H1 (cell line): ENCODE data around the gene INO80. TPM values are rescaled to one million over a fixed set of nuclear protein-coding genes. Genes with fewer than 3 reads are reported as not detected.

Source experiments
- ASH2L ChIP-seq: fragments of 200-600, 300-600 bp; sonication (generic); IDR thresholded peaks from one replicate; pipeline ENCODE4 v1.7.1; 2017; ENCODE audit warnings: low read length
- CREB1 ChIP-seq: IDR thresholded peaks from 2 replicates; pipeline ENCODE4 v1.6.1; 2012; ENCODE audit warnings: inconsistent platforms
- SIRT6 ChIP-seq: IDR thresholded peaks from one replicate; pipeline ENCODE4 v1.7.1; 2012; ENCODE audit warnings: low read length, inconsistent platforms
- SP4 ChIP-seq: IDR thresholded peaks from 2 replicates; pipeline ENCODE4 v1.6.1; 2012; ENCODE audit warnings: low read length, inconsistent platforms
- YY1 ChIP-seq: IDR thresholded peaks from 2 replicates; pipeline ENCODE4 v1.6.1; 2011; ENCODE audit warnings: low read depth, mild to moderate bottlenecking, low read length
- polyA plus RNA-seq, 7 experiments: library from polyadenylated mRNA; depleted of rRNA in 3 of 7; stranded (reverse) in 5 of 7; unstranded in 2 of 7; fragments of >200 nt in 5 of 7; fragments of 200-250 nt in 2 of 7; gene quantifications; 1 replicate in 5 of 7; 2 replicates in 1 of 7; 4 replicates in 1 of 7; pipeline versions ENCODE4 v1.2.1 to v1.2.3, GENCODE V29; 2011 to 2013; ENCODE audit warnings: missing spikeins in 2 of 7, mixed read lengths in 2 of 7
- total RNA-seq: library from RNA; stranded (reverse); fragmentation: NEBNext Ultra II Directional; extraction: Animal tissue kit (Norgen Biotek cat#: 25700); gene quantifications from 2 replicates; pipeline ENCODE4 v1.2.1, GENCODE V29; 2021
- TF ChIP-seq, protein P1 (sequence below): fragments of 300-600 bp; sonication (generic); IDR thresholded peaks from 2 replicates; pipeline ENCODE4 v1.7.1; 2012; ENCODE audit warnings: low read length, moderate library complexity, mild to moderate bottlenecking, inconsistent platforms; ENCODE audit not compliant: insufficient replicate concordance

Gene INO80
- total and polyA plus RNA-seq, 2 of the 8 experiments (the other 6 are each of a cell fraction or from before 2014, with no cell fraction given), result 4.3 to 24.5 TPM

DNA sequence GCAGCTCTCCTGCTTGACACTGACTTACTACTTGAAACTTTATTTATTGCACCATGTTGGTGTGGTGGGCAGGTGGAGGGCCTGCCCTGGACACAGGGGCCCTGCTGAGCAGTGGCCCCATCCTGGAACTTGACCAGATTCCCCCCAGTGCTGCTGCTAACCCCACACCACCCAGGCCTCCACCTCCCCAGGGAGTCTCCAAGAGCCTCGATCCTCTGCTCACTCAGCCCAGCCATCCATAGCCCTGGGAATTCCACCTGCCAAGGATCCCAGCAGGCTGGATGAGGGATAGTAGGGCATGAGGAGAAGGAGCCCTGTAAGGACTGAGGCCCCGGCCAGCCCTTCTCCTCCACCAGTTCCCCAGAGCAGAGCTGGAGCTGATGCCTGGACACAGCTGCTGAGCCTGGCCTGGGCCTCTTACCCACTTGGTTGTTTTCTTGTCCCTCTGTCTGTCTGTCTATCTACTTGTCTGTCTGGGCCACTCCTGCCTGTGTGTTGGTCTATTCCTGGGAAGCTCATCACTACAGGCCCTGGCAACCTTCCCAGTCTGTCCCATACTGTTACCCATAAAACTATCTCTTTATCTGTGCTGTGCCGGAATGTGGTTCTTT lies 160.0 kb downstream of the INO80 start (continued):
- TF ChIP-seq, protein P1, sequence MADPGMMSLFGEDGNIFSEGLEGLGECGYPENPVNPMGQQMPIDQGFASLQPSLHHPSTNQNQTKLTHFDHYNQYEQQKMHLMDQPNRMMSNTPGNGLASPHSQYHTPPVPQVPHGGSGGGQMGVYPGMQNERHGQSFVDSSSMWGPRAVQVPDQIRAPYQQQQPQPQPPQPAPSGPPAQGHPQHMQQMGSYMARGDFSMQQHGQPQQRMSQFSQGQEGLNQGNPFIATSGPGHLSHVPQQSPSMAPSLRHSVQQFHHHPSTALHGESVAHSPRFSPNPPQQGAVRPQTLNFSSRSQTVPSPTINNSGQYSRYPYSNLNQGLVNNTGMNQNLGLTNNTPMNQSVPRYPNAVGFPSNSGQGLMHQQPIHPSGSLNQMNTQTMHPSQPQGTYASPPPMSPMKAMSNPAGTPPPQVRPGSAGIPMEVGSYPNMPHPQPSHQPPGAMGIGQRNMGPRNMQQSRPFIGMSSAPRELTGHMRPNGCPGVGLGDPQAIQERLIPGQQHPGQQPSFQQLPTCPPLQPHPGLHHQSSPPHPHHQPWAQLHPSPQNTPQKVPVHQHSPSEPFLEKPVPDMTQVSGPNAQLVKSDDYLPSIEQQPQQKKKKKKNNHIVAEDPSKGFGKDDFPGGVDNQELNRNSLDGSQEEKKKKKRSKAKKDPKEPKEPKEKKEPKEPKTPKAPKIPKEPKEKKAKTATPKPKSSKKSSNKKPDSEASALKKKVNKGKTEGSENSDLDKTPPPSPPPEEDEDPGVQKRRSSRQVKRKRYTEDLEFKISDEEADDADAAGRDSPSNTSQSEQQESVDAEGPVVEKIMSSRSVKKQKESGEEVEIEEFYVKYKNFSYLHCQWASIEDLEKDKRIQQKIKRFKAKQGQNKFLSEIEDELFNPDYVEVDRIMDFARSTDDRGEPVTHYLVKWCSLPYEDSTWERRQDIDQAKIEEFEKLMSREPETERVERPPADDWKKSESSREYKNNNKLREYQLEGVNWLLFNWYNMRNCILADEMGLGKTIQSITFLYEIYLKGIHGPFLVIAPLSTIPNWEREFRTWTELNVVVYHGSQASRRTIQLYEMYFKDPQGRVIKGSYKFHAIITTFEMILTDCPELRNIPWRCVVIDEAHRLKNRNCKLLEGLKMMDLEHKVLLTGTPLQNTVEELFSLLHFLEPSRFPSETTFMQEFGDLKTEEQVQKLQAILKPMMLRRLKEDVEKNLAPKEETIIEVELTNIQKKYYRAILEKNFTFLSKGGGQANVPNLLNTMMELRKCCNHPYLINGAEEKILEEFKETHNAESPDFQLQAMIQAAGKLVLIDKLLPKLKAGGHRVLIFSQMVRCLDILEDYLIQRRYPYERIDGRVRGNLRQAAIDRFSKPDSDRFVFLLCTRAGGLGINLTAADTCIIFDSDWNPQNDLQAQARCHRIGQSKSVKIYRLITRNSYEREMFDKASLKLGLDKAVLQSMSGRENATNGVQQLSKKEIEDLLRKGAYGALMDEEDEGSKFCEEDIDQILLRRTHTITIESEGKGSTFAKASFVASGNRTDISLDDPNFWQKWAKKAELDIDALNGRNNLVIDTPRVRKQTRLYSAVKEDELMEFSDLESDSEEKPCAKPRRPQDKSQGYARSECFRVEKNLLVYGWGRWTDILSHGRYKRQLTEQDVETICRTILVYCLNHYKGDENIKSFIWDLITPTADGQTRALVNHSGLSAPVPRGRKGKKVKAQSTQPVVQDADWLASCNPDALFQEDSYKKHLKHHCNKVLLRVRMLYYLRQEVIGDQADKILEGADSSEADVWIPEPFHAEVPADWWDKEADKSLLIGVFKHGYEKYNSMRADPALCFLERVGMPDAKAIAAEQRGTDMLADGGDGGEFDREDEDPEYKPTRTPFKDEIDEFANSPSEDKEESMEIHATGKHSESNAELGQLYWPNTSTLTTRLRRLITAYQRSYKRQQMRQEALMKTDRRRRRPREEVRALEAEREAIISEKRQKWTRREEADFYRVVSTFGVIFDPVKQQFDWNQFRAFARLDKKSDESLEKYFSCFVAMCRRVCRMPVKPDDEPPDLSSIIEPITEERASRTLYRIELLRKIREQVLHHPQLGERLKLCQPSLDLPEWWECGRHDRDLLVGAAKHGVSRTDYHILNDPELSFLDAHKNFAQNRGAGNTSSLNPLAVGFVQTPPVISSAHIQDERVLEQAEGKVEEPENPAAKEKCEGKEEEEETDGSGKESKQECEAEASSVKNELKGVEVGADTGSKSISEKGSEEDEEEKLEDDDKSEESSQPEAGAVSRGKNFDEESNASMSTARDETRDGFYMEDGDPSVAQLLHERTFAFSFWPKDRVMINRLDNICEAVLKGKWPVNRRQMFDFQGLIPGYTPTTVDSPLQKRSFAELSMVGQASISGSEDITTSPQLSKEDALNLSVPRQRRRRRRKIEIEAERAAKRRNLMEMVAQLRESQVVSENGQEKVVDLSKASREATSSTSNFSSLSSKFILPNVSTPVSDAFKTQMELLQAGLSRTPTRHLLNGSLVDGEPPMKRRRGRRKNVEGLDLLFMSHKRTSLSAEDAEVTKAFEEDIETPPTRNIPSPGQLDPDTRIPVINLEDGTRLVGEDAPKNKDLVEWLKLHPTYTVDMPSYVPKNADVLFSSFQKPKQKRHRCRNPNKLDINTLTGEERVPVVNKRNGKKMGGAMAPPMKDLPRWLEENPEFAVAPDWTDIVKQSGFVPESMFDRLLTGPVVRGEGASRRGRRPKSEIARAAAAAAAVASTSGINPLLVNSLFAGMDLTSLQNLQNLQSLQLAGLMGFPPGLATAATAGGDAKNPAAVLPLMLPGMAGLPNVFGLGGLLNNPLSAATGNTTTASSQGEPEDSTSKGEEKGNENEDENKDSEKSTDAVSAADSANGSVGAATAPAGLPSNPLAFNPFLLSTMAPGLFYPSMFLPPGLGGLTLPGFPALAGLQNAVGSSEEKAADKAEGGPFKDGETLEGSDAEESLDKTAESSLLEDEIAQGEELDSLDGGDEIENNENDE, result no peak
- TF ChIP-seq YY1, result no peak
- TF ChIP-seq CREB1, result no peak
- TF ChIP-seq ASH2L, result no peak
- no peak for TF ChIP-seq SP4
- TF ChIP-seq SIRT6, result no peak
